ENCODE measurements around the gene PELI2.

PELI2 gene

GRCh38 chr14:56342494-56342942, 224.3 kb downstream of the PELI2 start:
- H4K91ac ChIP-seq (ENCODE audit: low read length) = no peak overlapping the region

GRCh38 chr14:56349960-56350359, 231.7 kb downstream of the PELI2 start:
- no peak overlapping the region for H2AFZ ChIP-seq (ENCODE audit: low read depth, low read length)
- H3K27ac ChIP-seq (ENCODE audit: low read length, poor library complexity, severe bottlenecking) = no peak overlapping the region
- 67% methylated on average over 1 of the region's 1 CpG for WGBS
- no peak overlapping the region for H3K4me2 ChIP-seq (ENCODE audit: low read length, poor library complexity, severe bottlenecking)
- H3K9ac ChIP-seq (ENCODE audit: low read length) = no peak overlapping the region
- no peak overlapping the region for H3K18ac ChIP-seq (ENCODE audit: low read depth in 1 of 2, low read length in 2 of 2)
- DNase-seq = no peak
- H4K91ac ChIP-seq (ENCODE audit: low read length) = no peak overlapping the region
- H3K23ac ChIP-seq (ENCODE audit: low read length in 2 of 2) = no peak overlapping the region
- H2AK5ac ChIP-seq (ENCODE audit: low read length, severe bottlenecking) = no peak overlapping the region
- peaks cover 7% of the 10 kb centered on the region for H3K9me3 ChIP-seq (ENCODE audit: control insufficient read depth, low read length)
- no peak overlapping the region for H3K14ac ChIP-seq (ENCODE audit: low read length in 2 of 2)
- H2BK5ac ChIP-seq (ENCODE audit: low read depth, low read length, poor library complexity, severe bottlenecking) = no peak overlapping the region
- no peaks in the 10 kb centered on the region for H3K4me1 ChIP-seq (ENCODE audit: control insufficient read depth, insufficient read depth, low read depth, low read length)
- H3K4me3 ChIP-seq (ENCODE audit: insufficient read depth in 1 of 2, low read depth in 1 of 2, low read length in 2 of 2) = no peak overlapping the region
- no peak overlapping the region for H3K4ac ChIP-seq (ENCODE audit: low read depth in 1 of 2, low read length in 2 of 2)
- H3K27me3 ChIP-seq (ENCODE audit: control insufficient read depth in 1 of 2, insufficient read depth in 1 of 2, low read length in 2 of 2) = no peaks in the 10 kb centered on the region
- H2BK12ac ChIP-seq (ENCODE audit: low read length in 2 of 2) = no peak overlapping the region
- H3K36me3 ChIP-seq (ENCODE audit: control insufficient read depth in 1 of 2, insufficient read depth in 2 of 2, low read depth in 1 of 2, low read length in 2 of 2) = no peaks in the 10 kb centered on the region
- H2BK15ac ChIP-seq (ENCODE audit: low read depth, poor library complexity, severe bottlenecking) = no peak overlapping the region
- H2BK120ac ChIP-seq (ENCODE audit: low read depth, low read length) = no peak overlapping the region
- no peak overlapping the region for H4K8ac ChIP-seq (ENCODE audit: low read length)
- no peaks in the 10 kb centered on the region for H3K79me1 ChIP-seq (replicated peaks; ENCODE audit: low read length, poor library complexity, severe bottlenecking)

More at GRCh38 chr14:56342494-56342942, 224.3 kb downstream of the PELI2 start:
- Histone ChIP-seq H3K79me1 (replicated peaks; ENCODE audit: low read length, poor library complexity, severe bottlenecking) (no peaks in the 10 kb centered on the region), H4K8ac (ENCODE audit: low read length) (peak overlapping the region; percentile 12), H2AK5ac (ENCODE audit: low read length, severe bottlenecking) (no peak overlapping the region), H2BK5ac (ENCODE audit: low read depth, low read length, poor library complexity, severe bottlenecking) (no peak overlapping the region), H3K4ac (ENCODE audit: low read depth in 1 of 2, low read length in 2 of 2) (no peak overlapping the region), H2AFZ (ENCODE audit: low read depth, low read length) (no peak overlapping the region), H3K9me3 (ENCODE audit: control insufficient read depth, low read length) (no peaks in the 10 kb centered on the region), H3K14ac (ENCODE audit: low read length in 2 of 2) (no peak overlapping the region), H3K27me3 (ENCODE audit: control insufficient read depth in 1 of 2, insufficient read depth in 1 of 2, low read length in 2 of 2) (no peaks in the 10 kb centered on the region), H3K36me3 (ENCODE audit: control insufficient read depth in 1 of 2, insufficient read depth in 2 of 2, low read depth in 1 of 2, low read length in 2 of 2) (no peaks in the 10 kb centered on the region), H3K4me1 (ENCODE audit: control insufficient read depth, insufficient read depth, low read depth, low read length) (peaks cover 6% of the 10 kb centered on the region), H3K4me3 (ENCODE audit: insufficient read depth in 1 of 2, low read depth in 1 of 2, low read length in 2 of 2) (peak overlapping the region in 1 of 2 experiments; percentile 40), H3K23ac (ENCODE audit: low read length in 2 of 2) (no peak overlapping the region), H2BK120ac (ENCODE audit: low read depth, low read length) (no peak overlapping the region), H3K18ac (ENCODE audit: low read depth in 1 of 2, low read length in 2 of 2) (no peak overlapping the region), H3K9ac (ENCODE audit: low read length) (peak overlapping the region; percentile 77), H3K4me2 (ENCODE audit: low read length, poor library complexity, severe bottlenecking) (no peak overlapping the region), H2BK15ac (ENCODE audit: low read depth, poor library complexity, severe bottlenecking) (no peak overlapping the region), H3K27ac (ENCODE audit: low read length, poor library complexity, severe bottlenecking) (no peak overlapping the region), H2BK12ac (ENCODE audit: low read length in 2 of 2) (no peak overlapping the region)
- DNase-seq = peak; percentile 76
- WGBS = 85% methylated on average over 3 of the region's 5 CpGs
